Heart right ventricle (tissue), 16 donors: ENCODE measurements around the gene CLIC3. TPM values are rescaled to one million over a fixed set of nuclear protein-coding genes. Genes with fewer than 3 reads are reported as not detected.

ENCODE experiments used
- ATAC-seq, 8 donors: fragments of 200-7000 bp; cut with Tn5 transposase; one replicate each; pipeline ENCODE4 v1.9.1; 2020; ENCODE audit warnings: mild to moderate bottlenecking in 8 of 8, moderate library complexity in 8 of 8, moderate number of reproducible peaks in 1 of 8
- DNase-seq, 2 donors: peaks; one replicate each; pipeline ENCODE4 v3.0.0-alpha.2; 2020
- H3K27ac ChIP-seq, 10 donors: fragments of 200-600 bp; sonication (generic) in 2 of 10; one replicate each; pipeline versions ENCODE4 v1.5.0 to v1.8.0; 2020 to 2022; ENCODE audit warnings: mild to moderate bottlenecking in 3 of 10
- H3K27me3 ChIP-seq, 7 donors: fragments of 200-600 bp; one replicate each; pipeline ENCODE4 v1.8.0; 2021 to 2022; ENCODE audit warnings: mild to moderate bottlenecking in 2 of 7
- H3K36me3 ChIP-seq, 9 donors: fragments of 200-600 bp; sonication (generic) in 1 of 9; one replicate each; pipeline versions ENCODE4 v1.5.0 to v1.8.0; 2020 to 2022; ENCODE audit warnings: mild to moderate bottlenecking in 2 of 9
- H3K4me1 ChIP-seq, 9 donors: fragments of 200-600 bp; sonication (generic) in 1 of 9; one replicate each; pipeline versions ENCODE4 v1.5.0 to v1.8.0; 2020 to 2022; ENCODE audit warnings: mild to moderate bottlenecking in 4 of 9
- H3K4me3 ChIP-seq, 10 donors: fragments of 200-600 bp; sonication (generic) in 2 of 10; one replicate each; pipeline versions ENCODE4 v1.5.0 to v1.8.0; 2020 to 2022; ENCODE audit warnings: mild to moderate bottlenecking in 7 of 10, moderate library complexity in 2 of 10
- H3K9me3 ChIP-seq, 11 donors: fragments of 200-600 bp in 10 of 11; sonication (generic) in 2 of 11; one replicate each; pipeline versions ENCODE4 v1.5.0 to v1.8.0; 2013 to 2022; ENCODE audit warnings: mild to moderate bottlenecking in 2 of 11, control low read depth in 1 of 11, moderate library complexity in 1 of 11
- WGBS, 2 donors: extraction: QIAGEN DNeasy Blood & Tissue Kit; methylation state at CpG; one replicate each; pipeline ENCODE4 v1.1.7; 2013; ENCODE audit warnings: inconsistent platforms in 1 of 2; 5-methylcytosine and 5-hydroxymethylcytosine counted together
- intact Hi-C, 10 donors: fragments of 100-400 bp; cut with DNase I; formaldehyde crosslinking; loops; one replicate each; pipeline versions ENCODE4 v1.11.1 to v1.14.2; 2022
- polyA plus RNA-seq, 2 donors: library from polyadenylated mRNA; stranded (reverse); fragments of 200-250 nt; gene quantifications; one replicate each; pipeline ENCODE4 v1.2.3, GENCODE V29; 2013
- total RNA-seq, 10 donors: library from RNA; stranded (reverse); fragmentation: NEBNext Ultra II Directional in 3 of 10; extraction: Animal tissue kit (Norgen Biotek cat#: 25700) in 3 of 10; gene quantifications; one replicate each; pipeline versions ENCODE4 v1.2.1 to v1.2.4, GENCODE V29; 2021 to 2023
- TF ChIP-seq, protein P1 (sequence below), 9 donors: fragments of 200-600 bp; sonication (generic) in 2 of 9; IDR thresholded peaks; one replicate each; pipeline versions ENCODE4 v1.5.0 to v1.8.0; 2021 to 2022; ENCODE audit warnings: antibody characterized with exemption in 9 of 9, mild to moderate bottlenecking in 5 of 9, moderate library complexity in 1 of 9
- donor health status: Arrhythmogenic right ventricular cardiomyopathy.
- donor health status: ischemic (EF 13 %, LVEDD 7.1; RV severe dilation, severe dysfunction).
- donor health status: healthy with polysubstance abuse.
- donor health status: DM: no; HTN: yes; CAD: no.
- donor health status: DM: no; HTN: no; CAD: no.
- donor health status: ischemic (EF 25% LVEDD 6.9; RV normal size, moderate dysfunction).
- donor health status: ischemic (EF 25% LVEDD 5.7; RV mildly dilated, moderate dysfunction).
- donor health status: healthy.
- donor health status: DM: yes; HTN: yes; CAD: no.
- donor health status: Ischemic cardiomyopathy.
- donor health status: ischemic (EF 35%, LVEDD 5.7; RV mildly dilated, moderate dysfunction).
- donor health status: nonischemic (EF 11% LVEDD 7.7; RV severe dilation, severe dysfunction).
- donor health status: DM: yes; HTN: yes; CAD: no.
- donor health status: PGD.
- donor health status: ischemic (EF 29% LVEDD 5.4; RV normal size, mild dysfunction).
- donor health status: nonischemic (EF 23%, LVEDD 6.1; RV moderate dilation, normal function).

Gene CLIC3
- total and polyA plus RNA-seq, 12 donors: 0.46 to 21.4 (median 3.2) TPM

DNA sequence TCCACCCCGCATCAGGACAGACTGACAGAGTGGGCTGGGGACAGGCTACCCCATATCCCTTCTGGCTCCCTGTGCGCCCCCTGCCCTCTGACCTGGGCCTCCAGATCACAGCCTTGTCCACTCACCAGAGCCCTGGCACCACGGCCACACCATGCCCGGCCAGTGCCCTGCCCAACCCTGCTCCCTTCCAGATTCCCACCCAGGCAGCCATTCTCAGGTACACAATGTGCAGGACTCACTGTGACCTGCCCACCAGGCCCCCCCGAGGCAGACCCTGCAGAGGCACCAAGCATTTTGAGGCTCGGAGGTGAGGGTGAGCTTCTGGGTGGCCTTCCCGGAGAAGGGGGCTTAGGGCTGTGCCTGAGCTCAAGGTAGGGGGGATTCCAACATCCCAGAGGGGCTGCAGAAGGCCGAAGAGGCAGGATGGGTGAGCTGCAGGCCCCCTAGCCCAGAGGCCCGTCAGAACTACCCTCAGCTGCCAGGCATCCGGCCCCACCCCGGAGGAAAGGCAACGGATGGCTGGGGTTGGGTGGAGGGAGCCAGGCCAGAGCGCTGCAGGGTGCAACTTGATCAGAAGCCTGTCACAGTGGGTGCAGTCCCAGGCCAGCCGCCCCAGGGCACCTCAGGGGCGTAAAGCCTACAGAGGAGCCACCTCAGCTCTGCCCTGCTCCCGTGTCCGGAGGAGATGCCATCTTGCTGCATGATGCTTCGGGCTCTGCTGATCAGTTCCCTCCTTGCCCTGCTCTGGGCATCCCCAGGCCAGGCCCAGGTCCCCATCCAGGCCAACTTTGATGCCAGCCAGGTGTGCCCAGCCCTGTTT, 13.9 kb downstream of the CLIC3 start, which contains the start of gene LCNL1:
Gene LCNL1 (plus strand): TSS at position 762 of the 820 bp plus-strand sequence. CDS start 594 bp downstream, outside the sequence.
- TF ChIP-seq, protein P1, sequence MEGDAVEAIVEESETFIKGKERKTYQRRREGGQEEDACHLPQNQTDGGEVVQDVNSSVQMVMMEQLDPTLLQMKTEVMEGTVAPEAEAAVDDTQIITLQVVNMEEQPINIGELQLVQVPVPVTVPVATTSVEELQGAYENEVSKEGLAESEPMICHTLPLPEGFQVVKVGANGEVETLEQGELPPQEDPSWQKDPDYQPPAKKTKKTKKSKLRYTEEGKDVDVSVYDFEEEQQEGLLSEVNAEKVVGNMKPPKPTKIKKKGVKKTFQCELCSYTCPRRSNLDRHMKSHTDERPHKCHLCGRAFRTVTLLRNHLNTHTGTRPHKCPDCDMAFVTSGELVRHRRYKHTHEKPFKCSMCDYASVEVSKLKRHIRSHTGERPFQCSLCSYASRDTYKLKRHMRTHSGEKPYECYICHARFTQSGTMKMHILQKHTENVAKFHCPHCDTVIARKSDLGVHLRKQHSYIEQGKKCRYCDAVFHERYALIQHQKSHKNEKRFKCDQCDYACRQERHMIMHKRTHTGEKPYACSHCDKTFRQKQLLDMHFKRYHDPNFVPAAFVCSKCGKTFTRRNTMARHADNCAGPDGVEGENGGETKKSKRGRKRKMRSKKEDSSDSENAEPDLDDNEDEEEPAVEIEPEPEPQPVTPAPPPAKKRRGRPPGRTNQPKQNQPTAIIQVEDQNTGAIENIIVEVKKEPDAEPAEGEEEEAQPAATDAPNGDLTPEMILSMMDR (IDR thresholded peaks at IDR 0.05): no peak
- WGBS, 2 donors: 66 to 68% methylated on average over 18 of the region's 18 CpGs
- Histone ChIP-seq H3K27ac (peak within 1 kb of the TSS; percentile 40 to 93 (median 88)), H3K27me3 (peaks cover 0 to 45% (median 15%) of the 10 kb centered on the region in 7 donors), H3K4me1 (peaks cover 5 to 75% (median 47%) of the 10 kb centered on the region in 9 donors), H3K9me3 (no peaks in the 10 kb centered on the region), H3K36me3 (no peaks in the 10 kb centered on the region), H3K4me3 (no peak within 1 kb of the TSS)
- peak in 4 of 8 donors; percentile 13 to 36 (median 19) for ATAC-seq
- intact Hi-C loops: loop anchor here in 1 of 10 donors (5.0 kb wide), 1 partner anchor 35 kb away; the partner anchor contains the start of gene C8G
- DNase-seq: peak in 1 of 2 donors; percentile 46

DNA sequence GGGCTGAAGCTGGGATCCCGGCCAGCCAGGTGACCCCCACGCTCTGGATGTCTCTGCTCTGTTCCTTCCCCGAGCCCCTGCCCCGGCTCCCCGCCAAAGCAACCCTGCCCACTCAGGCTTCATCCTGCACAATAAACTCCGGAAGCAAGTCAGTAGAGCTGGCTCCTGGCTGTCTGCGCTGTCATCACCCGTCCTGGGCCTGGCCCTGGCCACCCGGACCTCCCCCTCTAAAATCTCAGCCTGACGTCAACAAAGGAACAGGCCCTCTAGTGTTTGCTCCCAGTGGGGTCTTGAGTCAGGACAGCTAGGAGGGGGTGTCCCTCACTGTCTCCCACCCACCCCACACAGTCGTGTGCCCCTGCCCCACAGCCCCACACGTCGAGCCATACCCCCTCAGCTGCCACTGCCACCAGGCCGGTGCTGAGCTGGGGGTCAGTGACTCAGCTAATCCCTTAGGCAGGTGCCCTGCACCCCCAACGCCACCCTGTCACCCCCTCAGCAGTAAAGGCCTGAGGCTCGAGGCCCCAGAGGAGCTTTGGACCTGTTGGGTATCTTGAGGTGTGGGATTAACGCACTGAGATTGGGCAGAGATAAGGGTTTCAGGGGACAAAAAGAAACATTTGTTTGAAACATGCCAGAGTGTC, 14.7 kb downstream of the CLIC3 start:
- WGBS, 2 donors: 29 to 32% methylated on average over 17 of the region's 17 CpGs
- no peaks in the 10 kb centered on the region for H3K9me3 ChIP-seq
- H3K36me3 ChIP-seq: no peaks in the 10 kb centered on the region
- ATAC-seq: peak in 7 of 8 donors; percentile 16 to 68 (median 58)
- peak; percentile 78 to 87 for DNase-seq
- TF ChIP-seq, protein P1 (IDR thresholded peaks at IDR 0.05): peak in 4 of 9 donors; percentile 10 to 42 (median 38)
- intact Hi-C loops: loop anchor here in 1 of 10 donors (5.0 kb wide), 1 partner anchor 34 kb away; the partner anchor contains the start of gene C8G
- peaks cover 9 to 82% (median 55%) of the 10 kb centered on the region in 9 donors for H3K4me1 ChIP-seq
- H3K27ac ChIP-seq: peak overlapping the region; percentile 40 to 93 (median 88)
- H3K4me3 ChIP-seq: no peak overlapping the region
- H3K27me3 ChIP-seq: peaks cover 0 to 53% (median 15%) of the 10 kb centered on the region in 7 donors

- WGBS, 2 donors: 73 to 76% methylated on average over 16 of the region's 16 CpGs
- Histone ChIP-seq H3K9me3 (no peaks in the 10 kb centered on the region), H3K27ac (peak overlapping the region; percentile 6 to 93 (median 88)), H3K36me3 (no peaks in the 10 kb centered on the region), H3K4me1 (peaks cover 11 to 89% (median 63%) of the 10 kb centered on the region in 9 donors), H3K4me3 (no peak overlapping the region), H3K27me3 (peaks cover 0 to 49% (median 14%) of the 10 kb centered on the region in 7 donors)
- no peak for ATAC-seq
- TF ChIP-seq, protein P1 (IDR thresholded peaks at IDR 0.05): no peak
- intact Hi-C loops: loop anchor here in 1 of 10 donors (5.0 kb wide), 1 partner anchor 34 kb away; the partner anchor contains the start of gene C8G
- peak in 1 of 2 donors; percentile 20 for DNase-seq
Measured at GRCh38 chr9:136980669-136981478, 15.5 kb downstream of the CLIC3 start.
